NCI-H1048 (cell line): Measurements from ENCODE around the gene ADAMTS18.
A peak's percentile ranks its signal among the peaks of the same experiment; 100 is the strongest.

Experiments
- DNase-seq: peaks from one replicate; lab custom pipeline; 2025; lab: John Stamatoyannopoulos, UW

The ADAMTS18 gene

DNA sequence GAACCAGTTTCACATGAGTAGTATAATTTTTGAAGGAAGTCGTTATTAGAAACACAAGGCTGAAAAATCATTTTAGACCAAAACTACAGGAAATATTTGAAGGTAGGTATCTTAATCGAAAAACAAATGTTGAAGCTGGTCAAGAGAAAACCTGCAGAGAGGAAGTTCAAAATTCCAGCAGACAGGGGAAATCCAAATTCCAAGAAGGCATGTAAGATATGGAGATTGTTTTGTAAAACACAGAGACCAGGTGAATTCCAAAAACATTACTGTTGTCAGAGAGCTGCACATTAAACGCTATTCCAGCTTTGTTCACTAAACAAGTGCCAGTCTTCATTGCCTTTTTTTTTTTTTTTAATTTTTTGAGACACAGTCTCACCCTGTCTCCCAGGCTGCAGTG is 38.4 kb downstream of the ADAMTS18 start:
- DNase-seq = no peak

DNA sequence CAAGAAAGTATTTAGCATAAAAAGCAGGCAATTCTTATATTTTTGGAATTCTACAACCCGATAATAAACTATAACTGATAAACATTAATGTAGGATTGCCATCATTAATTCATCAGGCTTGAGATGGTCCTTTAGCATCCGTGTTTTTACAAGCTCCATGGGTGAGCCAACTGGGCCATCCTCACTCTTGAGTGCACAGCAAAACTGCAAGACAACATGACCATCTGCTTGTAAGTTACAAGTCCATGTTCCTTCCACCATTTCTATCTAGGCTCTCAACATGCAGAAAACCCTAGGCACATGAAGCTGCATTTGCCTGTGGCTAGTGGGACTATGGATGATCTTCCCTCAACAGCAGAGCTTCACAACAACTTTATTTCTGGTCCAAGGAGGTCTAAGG is 40.1 kb downstream of the ADAMTS18 start:
- DNase-seq = no peak

DNA sequence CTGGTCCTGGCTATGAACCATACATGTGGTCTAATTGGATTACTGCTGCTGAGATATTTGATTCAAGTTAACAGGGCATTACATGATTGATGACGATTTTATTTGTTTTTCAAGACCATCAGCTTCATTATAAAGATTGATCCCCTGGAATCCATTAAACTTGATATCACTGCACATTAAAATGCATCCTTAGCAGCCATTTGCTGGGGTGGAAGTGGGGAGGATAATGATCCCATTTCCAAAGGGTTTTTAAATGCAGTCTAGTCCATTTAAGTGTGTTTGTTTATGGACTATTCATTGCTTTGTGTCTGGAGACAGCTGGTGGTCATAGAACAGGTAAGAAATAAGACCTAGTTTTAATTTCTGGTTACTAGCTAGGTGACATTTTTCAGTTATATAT is 40.9 kb downstream of the ADAMTS18 start:
- no peak for DNase-seq

DNA sequence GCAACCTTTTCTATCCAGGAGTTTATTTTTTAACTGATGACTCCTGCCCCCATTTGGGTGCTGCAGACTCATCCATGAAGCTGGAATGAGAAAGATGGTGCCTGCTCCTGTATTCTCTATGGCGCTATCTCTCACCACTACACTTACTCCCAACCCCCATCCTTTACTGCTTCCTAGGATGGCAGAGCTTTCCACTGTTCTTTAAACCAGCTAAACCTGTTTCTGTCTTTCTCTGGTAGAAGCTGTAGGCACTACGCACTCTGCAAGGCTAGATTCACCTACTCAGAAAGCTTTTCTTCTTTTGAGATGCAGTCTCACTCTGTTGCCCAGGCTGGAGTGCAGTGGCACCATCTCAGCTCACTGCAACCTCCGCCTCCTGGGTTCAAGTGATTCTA is 47.0 kb downstream of the ADAMTS18 start:
- no peak for DNase-seq

DNA sequence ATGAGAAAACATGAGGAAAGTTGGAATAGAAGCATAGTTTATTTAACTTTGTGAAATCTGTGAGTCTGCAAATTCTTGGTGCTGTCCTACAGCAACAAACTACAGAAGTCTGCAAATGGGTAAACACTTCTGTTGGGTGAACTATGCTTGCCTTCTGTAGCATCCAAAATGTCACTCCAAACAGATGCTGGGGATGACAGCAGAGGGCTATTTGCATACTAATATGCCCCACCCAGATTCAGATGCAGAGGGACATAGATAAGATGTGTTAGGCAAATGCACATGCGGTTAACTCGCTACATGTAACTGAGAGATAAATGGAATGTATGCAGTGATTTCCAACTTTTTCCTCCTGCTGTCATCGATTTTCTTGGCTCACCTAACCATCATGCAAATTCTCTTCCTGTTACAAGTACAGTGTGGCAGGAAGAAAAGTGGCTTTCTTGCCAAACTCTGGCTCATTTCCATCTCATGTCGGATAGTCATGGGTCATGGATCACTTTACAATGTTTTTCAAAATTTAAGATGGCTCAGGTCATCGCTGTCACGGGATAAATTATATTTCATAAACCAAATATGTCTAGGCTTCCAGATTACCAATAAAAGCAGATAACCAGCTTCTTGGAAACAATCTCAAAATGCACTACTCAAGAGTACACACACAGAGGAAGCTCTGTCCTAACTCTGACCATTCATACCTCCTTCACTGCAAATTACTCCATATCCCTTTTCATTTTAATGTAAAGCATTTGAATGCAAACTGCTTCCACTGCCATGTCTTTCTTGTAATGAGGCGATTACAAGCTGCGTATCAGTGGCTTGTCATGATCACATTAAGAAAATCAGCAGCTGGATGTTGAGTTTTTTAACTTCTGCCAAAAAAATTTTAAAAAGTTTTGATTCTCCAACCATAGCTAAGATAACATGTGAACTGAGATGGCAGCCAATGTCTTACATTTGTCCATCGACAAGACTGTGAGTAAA is 47.7 kb downstream of the ADAMTS18 start:
- no peak for DNase-seq

DNA sequence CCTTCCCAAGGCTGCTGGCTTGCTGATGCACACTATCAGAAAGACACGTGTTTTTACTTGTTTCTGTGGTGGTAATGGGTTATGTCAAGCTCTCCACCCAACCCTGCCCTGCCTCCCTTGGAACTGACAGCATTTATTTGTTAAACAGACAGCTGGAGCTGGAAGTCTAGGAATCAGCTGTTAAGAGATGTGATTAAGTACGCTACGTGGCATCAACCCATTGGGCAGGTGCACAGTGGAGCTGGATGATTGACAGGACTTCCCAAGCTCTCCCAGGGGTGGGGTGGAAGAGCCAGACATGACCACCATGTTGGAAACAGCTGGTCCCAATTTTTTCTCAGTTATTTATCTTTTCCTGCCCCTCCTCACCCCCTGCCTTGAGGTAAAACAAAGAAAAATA is 49.4 kb downstream of the ADAMTS18 start:
- no peak for DNase-seq

DNA sequence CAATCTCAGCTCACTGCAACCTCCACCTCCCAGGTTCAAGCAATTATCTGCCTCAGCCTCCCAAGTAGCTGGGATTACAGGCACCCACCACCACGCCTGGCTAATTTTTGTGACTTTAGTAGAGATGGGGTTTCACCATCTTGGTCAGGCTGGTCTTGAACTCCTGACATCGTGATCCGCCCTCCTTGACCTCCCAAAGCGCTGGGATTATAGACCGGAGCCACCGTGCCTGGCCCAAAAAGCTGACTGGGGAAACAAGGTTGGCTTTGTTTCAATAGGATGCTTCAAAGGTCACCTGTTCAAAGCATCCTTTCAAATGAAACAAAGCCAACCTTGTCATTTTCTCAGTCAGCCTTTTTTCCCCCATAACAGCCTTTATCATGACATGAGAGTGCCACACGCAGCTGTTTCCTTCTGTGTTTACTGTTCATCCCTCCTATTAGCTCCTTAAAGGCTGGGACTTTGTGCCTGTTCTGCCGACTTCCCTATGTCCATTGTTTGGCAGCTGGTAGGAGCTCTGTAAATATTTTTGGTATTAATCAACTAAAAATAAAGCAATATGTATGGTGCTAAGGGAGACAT is 51.1 kb downstream of the ADAMTS18 start:
- no peak for DNase-seq

DNA sequence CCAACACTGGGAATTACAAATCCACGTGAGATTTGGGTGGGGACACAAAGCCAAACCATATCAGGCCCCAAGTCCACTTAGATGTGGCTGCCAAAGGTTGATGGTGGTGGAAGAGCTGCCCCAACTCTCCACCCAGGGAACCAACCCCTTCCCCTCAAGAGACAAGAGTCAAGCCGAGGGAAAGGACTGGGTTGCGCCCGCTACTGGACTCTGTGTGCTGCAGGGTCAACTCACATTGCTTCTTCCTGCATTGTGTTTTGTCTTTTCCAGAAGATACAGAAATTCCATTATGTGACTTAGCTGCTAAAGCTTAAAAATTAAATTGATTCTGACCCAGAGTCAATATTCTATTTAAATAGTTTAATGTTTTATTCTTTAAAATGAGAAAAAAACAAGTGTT is 58.5 kb downstream of the ADAMTS18 start:
- DNase-seq = no peak

DNA sequence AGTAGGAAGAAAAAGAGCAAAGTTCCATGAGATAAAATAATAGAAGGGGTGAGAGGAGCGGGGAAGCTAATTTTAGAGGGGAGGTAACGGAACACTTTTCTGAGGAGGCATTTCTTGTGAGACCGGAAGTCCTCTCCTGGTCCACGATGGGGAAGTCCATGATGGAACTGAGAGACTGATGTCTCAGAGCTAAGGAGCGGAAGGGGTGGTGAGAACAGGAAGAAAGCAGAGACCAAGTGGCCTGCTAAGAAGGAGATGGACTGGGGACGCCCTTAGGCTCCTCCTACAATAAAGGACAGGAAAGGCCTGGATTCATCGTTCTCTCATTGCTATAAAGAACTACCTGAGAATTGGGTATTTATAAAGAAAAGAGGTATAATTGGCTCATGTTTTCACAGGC is 59.4 kb downstream of the ADAMTS18 start:
- DNase-seq = no peak

DNA sequence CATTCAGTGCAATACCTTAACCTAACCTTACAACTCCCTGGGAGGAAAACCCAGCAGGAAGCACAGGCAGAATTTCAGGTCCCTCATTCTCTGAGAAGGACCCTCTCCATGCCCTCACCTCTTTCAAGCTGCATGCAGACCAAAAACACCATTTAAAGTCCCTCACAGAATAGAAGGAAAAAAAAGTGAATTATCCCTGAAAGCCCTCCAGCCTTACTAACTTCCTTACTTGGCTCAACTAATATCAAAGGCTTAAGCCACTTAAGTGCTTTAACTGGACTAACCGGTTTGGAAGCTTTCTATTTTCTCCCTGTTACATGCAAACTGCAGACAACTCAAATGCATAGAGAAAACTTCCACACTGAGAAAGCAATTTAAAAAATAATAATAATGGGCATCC is 60.5 kb downstream of the ADAMTS18 start:
- peak; percentile 52 for DNase-seq

DNA sequence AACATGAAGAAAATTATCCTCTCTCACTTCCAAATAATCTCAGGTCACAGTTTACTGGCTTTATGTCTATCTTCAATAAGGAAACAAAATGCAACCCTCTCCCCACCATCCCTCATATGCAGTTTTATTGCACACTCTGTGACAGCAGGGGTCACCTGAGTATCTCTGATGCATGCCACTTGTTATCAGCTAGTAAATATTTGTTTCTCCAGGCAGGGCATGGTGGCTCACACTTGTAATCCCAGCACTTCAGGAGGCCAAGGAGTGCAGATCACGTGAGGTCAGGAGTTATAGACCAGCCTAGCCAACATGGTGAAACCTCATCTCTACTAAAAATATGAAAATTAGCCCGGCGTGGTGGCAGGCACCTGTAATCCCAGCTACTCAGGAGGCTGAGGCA is 61.1 kb downstream of the ADAMTS18 start:
- DNase-seq = no peak

DNA sequence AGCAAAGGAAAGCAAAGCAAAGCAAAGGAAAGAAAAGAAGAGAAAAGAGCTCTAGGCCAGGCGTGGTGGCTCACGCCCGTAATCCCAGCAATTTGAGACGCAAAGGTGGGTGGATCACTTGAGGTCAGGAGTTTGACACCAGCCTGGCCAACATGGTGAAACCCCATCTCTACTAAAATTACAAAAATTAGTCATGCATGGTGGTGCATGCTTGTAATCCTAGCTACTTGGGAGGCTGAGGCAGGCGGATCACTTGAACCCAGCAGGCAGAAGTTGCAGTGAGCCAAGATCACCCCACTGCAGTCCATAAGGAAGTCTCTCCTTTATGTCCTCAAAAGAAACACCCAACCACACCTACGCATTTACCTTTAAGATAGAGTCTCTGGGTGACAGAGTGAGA is 70.1 kb downstream of the ADAMTS18 start:
- DNase-seq = no peak

DNA sequence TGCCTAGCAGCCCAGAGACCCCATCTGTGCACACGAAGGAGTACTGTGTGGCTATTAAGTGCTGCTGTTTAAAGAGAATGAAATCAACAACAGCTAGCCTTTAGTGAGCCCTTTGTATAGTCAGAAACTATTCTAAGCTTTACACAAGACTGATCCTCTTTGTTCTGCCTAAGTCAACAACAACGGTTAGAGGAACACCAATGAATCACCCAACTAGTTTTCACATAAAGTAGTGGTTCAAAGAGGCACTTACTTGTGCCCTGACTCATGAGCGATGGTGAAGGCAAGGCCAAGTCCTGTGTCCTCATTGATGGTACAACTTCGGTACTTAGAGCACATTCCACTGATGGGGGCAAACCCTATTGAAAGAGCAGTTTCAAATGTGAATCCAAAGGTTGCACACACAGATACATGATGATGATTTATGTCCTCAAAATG is 75.8 kb downstream of the ADAMTS18 start:
- DNase-seq = no peak

DNA sequence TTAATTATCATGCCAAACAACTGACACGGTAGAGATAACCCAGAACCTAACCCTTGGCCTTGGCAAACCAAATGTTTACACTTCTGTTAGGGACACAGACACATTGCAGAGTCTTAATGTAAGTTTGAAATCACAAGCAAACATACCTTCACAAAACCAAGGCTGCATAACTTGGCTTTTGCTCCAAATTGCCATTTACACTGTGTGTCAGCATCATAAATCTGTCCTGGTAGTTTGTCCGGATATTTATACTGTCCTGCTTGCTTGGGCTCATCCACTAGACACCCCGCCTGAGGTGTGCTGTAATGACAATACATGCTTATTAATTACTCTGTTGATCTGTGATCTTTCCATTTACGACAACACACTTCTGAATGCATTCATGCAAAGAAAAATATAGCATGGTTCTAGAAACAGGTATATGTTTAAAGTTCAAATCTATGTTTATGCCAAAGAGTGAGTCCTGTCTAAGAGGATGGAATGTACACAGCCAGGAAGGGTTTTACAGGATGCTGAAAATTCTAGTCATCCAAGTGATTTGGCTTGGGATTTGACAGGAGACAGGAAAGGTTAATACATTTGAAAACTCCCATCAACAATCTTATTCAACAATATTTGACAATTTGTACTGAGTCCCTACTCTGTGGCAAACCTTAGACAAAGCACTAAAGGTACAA is 81.1 kb downstream of the ADAMTS18 start:
- DNase-seq = no peak

DNA sequence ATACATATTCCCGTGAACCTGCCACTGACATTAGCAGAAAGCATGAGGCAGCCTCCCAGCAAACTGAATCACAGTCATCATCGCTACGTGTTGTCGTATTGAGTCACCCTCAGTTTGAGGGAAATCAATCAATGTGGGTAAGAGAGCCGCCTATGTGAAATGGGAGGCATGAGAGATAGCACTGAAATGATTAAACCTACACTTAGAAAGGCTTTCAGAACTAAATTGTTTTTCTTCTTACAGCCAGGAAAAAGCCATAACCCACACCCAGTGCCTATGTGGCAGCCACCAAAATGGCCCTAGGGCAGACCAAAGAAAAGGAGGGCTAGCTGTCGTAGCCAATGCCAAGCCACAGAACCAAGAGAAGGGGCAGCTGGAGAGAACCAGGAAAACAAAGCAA is 90.5 kb downstream of the ADAMTS18 start:
- no peak for DNase-seq

DNA sequence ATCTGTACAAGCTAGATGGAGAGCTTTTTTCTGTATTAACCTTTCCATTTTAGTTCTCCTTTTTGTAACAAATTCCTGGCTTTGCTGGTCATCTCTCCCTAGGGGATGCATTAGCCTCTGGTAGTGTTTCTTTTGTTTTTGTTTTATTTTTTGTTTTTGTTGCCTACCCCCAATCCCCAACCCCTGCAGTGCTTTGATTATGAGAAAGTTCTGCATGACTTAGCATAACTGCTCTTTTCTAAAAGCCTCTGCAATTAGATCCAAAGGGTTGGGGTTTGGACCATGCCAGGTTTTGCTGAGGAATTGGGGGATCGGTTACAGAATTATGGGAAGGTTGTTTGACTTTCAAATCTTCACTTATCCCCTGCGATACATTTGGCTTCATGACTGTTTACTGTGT is 98.2 kb downstream of the ADAMTS18 start:
- DNase-seq = no peak

DNA sequence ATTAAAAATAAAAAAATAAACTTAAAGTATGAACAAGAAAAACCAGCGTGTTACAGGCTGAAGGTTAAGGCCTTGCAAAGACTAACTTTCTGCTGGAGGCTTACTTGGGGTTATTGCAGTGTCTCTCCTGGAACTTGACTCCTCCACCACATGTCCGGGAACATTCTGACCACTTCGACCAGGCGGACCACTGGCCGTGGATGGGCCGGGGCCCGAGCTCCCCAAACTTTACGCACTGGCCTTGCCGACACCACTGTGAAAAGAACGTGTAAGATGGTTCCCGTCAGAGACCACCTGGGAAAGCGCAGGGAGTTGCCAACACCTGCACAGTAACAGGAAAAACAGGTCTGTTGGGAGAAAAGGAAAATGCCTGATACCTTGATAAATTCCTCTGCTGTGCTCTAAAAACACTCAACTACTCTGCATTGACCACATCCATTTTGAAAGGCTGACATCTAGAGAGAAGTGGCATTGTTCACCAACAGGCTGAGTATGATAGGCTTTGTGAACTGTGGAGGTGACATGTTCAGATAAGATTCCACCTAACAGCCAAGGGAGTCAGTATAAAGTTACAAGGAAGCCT is 99.1 kb downstream of the ADAMTS18 start:
- no peak for DNase-seq

DNA sequence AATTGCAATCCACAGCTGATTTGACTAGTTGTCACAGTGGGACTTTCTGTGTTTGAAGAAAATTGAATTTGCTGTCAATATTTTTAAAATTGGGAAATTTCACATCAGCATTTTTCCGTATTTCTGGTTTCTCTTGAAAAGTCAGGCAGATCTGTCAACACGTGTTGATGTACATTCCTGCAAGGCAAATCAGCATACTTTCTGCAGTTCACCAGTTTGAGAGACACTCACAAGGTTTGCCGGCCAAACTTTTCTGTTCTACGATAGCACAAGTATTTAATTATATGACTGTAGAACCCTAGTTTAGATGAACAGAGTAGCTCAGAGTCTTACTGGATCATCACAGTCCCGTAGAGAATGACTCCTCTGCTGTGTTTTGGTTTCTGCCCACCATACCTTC is 102.0 kb downstream of the ADAMTS18 start:
- DNase-seq = no peak

DNA sequence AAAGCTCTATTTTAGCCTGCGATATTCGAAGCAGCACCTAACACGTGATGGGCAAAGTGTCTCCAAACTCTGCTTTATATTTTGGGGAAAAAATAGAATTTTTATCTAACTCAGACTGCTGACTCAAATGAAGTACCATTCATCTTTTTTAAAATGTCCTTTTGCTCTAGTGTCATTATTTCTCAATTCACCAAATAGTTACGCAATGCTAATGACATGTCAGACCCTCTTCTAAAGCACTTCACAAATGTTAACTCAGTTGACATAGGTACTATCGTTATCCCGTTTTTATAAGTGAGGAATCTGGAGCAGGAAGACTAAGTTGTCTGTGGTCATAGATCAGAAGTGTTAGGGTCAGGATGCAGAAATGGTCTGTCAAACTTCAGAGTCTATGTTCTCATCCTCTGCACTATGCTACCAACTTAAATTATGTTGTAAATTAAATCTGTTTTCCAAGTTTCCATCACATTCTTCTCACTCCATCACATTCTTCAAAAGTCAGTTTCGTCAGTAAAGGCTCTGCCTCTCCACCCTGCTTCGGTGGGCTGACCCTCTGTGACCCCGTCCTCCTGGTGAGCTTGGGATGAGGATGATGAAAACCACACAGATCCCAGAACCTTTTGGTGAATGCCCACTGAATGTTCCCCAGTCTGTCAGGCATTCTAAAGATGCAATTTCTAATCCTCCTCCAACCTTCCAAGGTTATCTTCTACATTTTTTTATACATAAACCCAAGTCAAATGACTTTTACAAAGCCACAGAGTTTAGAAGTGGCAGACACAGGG is 102.8 kb downstream of the ADAMTS18 start:
- DNase-seq = no peak

DNA sequence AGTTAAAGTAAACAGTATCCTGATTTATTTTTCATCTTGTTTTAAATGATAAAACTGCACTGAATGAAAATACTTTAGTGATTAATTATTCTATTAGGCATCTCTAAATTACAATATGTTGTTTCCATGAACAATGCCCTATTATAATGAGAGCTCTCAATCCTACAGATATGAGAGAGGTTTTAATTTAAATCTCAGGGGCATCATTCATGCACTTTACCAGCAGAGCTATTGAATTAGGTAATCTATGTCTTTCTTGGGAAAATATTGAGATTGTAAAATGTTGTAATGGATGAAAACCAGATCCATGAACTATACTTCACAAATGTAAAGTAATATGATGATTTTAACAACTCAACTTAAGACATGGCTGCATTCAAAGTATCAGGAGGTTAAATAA is 103.8 kb downstream of the ADAMTS18 start:
- DNase-seq = no peak

DNA sequence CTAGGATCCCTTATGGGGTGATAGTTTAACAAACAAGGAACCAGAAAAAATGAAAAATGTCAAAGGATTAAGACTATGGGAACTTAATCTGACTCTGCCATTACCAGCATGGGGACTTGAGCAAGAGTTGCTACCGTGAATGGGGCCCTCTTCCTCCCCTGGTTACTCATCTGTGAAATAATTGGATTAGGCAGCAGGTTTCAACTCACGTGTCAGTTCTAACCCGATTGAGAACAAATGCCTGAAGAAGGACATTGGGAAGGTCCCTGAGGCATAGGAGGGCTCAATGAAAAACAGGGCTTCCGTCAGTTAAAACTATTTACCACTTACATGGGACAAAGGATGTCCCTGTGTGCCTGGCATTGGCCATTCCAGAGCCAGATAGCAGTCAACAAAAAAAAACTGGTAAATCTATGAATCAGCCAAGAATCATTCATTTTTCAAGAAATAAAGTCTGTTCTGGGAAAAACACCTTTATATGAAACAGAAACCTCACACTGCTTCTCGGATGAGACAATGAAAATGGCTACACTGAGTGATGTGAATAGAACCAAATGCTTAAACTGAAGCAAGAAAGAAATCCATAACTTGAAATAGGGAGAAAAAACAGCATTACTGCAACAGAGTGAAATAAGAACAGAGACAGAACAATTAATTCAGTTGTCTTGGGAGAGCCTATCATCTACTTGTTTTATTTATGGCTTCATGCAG is 104.3 kb downstream of the ADAMTS18 start:
- no peak for DNase-seq
